Left ventricle myocardium superior (tissue), 1 donor: ENCODE results near the gene GPC6. TPM values are rescaled to one million over a fixed set of nuclear protein-coding genes. Genes with fewer than 3 reads are reported as not detected.
A peak's percentile ranks its signal among the peaks of the same experiment; 100 is the strongest.
"Not testable (repeated sequence)": the region's sequence is repeated elsewhere in the genome, so short reads cannot be mapped to it uniquely, and the experiment has no call there.

Experiments
- ATAC-seq: fragments of 200-7000 bp; cut with Tn5 transposase; one replicate; pipeline ENCODE4 v1.9.1; 2020; ENCODE audit warnings: mild to moderate bottlenecking, moderate library complexity
- DNase-seq: peaks from one replicate; pipeline ENCODE4 v3.0.0-alpha.2; 2020
- intact Hi-C: fragments of 100-400 bp; cut with micrococcal nuclease; formaldehyde crosslinking; loops from one replicate; pipeline ENCODE4 v1.11.0; 2022
- total RNA-seq: library from RNA; stranded (reverse); fragmentation: NEBNext Ultra II Directional; extraction: Animal tissue kit (Norgen Biotek cat#: 25700); gene quantifications from one replicate; pipeline ENCODE4 v1.2.1, GENCODE V29; 2021
- donor health status: DM: no; HTN: yes; CAD: no; lungs with severe emphysema.

GPC6 gene
- total RNA-seq, 1 donor from 2014 or later: 1.6 TPM

DNA sequence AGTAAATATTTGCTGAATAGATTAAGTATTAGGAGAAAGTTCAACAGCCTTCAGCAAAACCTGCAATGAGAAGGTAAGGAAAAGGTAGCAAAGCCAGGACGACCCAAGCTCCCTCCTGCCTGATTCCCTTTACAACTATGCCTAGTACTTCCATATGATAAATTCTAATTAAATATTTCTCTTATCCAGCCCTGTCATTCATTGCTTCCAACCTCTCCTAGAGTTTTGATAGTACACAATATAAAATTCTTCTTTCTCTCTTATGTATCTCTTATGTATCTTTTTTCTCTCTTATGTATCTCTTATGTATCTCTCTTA lies 1065.7 kb downstream of the GPC6 start:
- DNase-seq (no peak), ATAC-seq (no peak)
- intact Hi-C loops: no loop called here

DNA sequence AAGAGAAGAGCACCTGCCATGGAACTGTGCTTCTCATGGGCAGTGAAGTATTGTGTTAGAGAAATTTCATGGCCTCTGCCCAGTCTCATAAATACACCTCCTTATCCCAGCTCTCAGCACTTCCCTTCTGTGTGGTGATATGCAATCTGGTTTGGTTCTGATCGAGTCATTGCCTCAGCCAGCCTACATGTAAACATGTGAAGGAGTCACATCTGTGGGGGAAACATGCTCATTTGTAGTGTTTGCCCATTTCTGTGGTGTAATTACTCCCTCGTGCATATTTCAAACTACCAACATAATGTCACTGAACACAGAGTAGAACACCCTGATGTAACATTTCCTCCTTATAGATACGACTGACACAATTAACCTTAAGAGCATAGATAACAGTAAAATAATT lies 1069.9 kb downstream of the GPC6 start:
- ATAC-seq (no peak), DNase-seq (no peak)
- intact Hi-C loops: no loop called here

DNA sequence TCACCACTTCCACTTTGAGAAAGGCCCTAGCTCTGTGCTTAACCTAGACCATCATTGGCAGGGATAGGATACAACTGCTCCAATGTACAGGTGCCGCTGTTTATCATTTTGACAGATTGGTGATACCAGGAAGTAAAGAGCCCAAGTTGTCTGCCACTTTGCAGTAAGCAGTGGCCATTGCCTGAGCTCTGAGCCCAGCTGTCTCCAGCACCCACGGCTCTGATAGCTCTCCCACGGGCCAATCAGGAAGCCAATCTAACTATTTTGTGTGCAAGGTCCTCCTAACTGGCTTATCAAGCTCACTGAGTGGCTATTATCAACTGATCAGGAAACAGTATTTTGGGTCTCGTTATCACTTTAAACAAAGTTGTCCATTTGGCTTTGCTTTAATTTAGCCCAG lies 1071.7 kb downstream of the GPC6 start:
- DNase-seq (no peak), ATAC-seq (no peak)
- intact Hi-C loops: no loop called here

DNA sequence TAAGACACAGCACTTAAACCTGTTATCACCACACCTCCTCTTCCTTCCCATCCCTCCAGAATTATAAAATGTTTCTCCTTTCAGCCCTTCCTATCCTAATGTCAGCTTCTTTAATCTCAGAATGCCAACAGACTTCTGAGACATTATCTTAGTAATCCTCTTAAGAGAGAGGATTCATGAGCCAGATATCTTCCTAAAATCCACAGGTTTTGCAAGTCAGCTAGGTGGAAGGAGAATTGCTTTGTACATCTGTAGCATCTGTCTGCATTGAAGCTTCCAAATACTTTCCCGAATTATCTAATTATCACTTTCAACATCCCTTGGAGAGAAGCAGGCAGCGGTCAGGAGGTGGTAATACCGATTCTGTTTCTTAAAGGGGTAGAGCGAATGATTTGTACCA lies 1073.8 kb downstream of the GPC6 start:
- ATAC-seq (no peak), DNase-seq (no peak)
- intact Hi-C loops: no loop called here

DNA sequence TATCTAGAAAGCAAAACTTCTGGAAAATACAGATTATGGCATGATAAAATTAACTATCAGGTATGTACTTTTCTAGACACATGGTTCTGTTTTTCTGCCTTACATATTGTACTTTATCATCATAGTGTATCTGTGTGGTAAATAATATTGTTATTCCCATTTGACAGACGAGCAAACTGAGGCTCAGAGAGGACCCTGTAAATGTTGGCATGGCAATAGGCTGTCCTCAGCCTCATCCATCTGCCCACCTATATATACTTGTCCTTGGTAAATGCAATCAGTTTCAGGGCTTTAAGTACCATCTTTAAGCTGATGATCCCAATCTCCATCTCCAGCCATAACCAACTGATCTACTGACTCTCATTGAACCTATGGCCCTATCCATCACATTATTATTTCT lies 1074.9 kb downstream of the GPC6 start:
- DNase-seq (no peak), ATAC-seq (no peak)
- intact Hi-C loops: no loop called here

DNA sequence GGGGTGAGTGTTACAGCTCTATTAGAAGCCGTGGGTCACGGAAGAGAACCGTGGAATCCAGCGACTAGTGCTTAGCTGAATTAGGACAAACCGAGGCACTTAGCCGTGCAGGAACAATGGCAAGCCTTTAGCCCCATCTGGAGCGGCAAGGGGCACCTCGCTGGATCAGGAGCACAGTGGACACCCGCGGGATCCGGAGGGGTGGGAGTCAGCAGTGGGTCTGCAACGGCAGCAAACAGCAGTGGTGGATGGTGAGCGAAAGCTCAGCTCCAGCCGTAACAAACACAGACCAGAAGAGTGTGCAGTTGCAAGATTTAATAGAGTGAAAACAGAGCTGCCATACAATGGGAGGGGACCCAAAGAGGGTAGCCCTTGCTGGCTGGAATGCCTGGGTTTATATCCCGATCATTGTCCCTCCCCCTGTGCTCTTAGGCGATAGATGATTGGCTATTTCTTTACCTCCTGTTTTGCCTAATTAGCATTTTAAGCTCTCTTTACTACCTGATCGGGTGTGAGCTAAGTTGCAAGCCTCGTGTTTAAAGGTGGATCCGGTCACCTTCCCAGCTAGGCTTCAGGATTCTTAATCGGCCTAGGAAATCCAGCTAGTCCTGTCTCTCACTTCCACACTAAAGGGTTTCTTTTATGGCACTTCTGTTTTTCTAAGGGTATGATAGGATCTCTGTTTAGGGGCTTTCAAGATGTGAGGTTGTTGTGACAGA lies 1076.4 kb downstream of the GPC6 start:
- ATAC-seq, DNase-seq, intact Hi-C loops: not testable (repeated sequence)

DNA sequence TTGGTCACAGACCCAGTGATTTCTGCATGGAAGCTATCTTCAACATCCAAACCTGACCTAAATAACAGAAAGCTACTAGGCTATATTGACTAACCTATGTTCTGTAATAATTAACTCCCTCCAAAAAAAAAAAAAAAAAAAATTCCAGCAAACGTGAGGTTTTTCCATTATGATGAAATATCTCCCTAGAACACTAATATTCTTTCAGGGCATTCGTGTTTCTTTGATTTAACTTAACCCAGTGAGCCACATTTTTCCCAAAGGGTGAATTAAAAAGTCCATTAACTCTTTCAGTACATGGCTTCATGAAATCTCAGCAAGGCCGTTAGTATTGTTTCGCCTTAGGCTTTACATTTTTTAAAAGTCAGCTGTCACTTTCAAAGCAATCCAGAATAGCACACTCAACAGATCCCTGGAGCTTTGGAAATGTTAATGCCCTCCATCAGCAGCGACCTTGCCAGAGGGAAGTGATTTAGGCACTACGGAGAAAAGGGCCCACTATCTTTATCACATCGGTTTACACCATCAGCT lies 1077.1 kb downstream of the GPC6 start:
- ATAC-seq: no peak
- intact Hi-C loops: no loop called here
- no peak for DNase-seq

DNA sequence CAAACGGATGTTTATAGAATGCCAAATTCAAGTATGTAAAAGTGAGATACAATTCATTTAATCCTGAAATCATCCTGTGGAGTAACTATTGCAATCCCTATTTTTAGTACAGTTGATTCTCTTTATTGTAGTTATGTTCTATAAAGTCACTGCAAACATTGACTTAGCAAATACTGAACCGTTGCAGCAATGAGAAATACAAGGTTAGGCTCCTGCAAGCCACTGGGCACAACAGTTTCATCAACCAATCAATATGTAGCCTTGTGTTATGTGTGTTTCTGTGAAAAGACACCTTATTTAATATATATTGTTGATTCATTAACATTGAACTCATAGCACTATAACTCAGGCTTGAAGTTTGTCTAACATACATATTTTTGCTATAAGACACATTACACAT lies 1078.4 kb downstream of the GPC6 start:
- intact Hi-C loops: no loop called here
- DNase-seq: no peak
- ATAC-seq: no peak

DNA sequence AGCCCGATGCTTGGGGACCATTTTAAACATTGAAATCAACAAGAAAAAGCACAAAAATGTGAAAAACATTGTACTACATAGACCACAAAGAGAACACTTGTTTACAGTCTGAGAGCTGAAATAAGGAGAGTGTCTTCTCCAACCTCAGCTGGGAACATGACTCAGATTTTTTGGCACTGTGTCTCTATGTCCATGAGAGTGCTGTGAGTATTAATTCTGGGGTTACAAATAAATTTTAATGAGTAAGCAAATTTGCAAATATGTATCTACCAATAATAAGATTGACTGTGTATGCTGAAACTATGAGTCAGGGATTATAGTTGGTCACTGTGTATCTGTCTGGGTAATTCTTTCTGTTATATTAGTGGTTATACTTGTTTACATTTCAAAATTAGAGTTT lies 1078.9 kb downstream of the GPC6 start:
- no peak for DNase-seq
- ATAC-seq: peak; percentile 85
- intact Hi-C loops: no loop called here

DNA sequence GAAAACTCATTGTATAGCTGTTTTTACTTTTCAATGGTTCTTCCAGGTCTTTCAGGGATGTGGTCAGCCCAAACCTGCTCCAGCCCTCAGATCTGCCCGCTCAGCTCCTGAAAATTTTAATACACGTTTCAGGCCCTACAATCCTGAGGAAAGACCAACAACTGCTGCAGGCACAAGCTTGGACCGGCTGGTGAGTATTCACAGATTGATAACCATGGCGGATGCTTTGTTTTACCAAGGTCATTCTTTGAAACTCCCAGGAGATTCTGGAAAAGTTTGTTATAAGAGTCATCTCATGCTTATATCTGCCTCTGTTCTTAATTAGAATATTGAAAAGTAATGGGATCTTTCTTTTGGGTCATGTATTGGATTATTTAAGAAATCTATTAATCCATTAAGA lies 1079.3 kb downstream of the GPC6 start:
- intact Hi-C loops: no loop called here
- no peak for DNase-seq
- no peak for ATAC-seq

DNA sequence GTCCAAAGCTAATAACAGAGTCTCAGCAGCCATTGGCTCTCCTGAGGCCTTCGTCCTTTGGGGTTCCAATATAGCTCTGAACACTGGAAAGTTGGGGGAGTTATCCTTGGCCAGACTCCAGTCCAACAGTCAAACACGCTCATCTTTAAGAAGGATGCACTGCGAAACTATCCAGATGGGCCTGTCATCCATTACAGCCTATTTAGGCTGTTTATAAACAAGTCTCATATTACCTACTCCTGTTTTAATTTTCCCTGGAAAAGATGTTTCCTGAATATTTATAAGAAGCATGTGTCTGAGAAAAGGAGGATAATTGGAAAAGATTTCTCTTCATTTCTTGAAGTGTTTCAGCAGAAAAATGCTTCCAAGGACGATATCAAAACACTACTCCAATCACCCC lies 1082.2 kb downstream of the GPC6 start:
- intact Hi-C loops: no loop called here
- no peak for DNase-seq
- ATAC-seq: no peak

DNA sequence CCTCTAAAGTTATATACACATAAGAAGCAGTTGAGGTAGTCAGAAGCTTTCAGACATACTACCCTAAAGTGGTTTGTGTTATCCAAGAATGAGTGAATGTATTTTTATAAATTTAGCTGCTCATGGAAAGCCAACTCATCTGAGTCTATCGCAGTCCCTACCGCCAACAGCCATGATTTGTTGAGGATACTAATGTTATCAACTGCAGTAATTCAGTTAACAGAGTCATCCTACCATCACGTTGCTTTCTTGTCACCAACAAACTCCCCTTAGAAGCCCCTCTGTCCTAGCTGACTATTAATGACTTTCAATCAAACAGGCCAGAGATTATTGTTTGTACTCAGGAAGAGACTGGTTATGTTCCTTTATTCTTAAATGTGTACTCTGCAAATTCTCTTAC lies 1083.0 kb downstream of the GPC6 start:
- intact Hi-C loops: no loop called here
- DNase-seq (no peak), ATAC-seq (no peak)

DNA sequence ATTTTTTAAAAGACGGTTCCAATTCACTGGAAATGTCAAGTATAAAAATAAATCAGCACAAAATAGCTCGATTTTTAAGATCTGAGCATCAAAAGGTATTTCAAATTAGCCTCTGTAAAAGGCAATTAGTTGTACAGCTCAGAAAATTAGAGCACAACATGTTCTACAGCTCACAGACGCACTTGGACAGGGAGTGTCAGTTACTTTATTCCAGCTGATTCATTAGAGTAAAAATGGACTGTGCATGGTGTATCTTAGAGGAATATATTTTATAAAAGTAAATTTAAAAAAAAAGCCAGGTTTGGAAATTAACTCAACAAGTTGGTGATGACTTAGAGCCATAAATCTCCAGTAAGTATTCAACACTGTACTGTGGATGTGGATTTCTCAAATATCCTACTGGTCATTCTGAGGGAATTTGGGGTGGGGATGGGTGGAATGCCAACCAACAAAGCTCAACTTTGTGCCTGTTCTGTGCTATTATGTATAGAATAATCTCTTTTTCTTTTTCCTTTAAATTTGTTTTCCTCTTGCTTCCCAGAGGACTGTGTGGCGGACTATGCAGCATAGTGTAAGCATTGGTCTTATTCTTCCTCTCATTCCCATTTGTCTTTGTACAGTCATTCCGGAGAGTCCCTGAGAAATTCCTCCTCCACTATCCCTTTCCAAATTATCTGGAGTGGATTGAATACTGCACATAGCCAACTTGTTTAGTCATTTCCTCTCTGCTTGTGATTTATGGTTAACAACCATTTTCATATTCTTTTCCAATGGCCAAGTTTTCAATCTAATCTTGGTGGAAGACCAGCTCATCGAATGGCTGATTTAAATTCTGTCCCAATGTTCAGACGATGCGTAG lies 1083.6 kb downstream of the GPC6 start:
- DNase-seq (no peak), ATAC-seq (peak; percentile 70)
- intact Hi-C loops: no loop called here

DNA sequence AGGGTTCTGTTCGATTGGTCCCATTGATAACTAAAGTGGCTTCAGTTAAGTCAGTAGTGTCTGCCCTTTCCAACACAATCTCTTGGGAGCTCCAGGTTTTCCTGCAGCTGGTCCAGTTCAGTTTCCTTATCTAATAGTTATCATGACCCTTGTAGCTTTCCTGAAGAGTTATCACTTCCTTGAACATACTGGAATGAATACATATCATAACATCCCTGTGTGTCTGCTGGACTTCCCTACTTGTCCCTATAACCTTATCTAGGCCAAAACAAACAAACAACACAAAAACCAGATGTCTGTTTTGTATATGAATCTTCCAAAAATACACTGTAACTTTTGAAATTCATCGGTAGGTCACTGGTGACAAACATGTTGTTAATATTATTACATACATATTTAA lies 1085.3 kb downstream of the GPC6 start:
- ATAC-seq (no peak), DNase-seq (no peak)
- intact Hi-C loops: no loop called here

DNA sequence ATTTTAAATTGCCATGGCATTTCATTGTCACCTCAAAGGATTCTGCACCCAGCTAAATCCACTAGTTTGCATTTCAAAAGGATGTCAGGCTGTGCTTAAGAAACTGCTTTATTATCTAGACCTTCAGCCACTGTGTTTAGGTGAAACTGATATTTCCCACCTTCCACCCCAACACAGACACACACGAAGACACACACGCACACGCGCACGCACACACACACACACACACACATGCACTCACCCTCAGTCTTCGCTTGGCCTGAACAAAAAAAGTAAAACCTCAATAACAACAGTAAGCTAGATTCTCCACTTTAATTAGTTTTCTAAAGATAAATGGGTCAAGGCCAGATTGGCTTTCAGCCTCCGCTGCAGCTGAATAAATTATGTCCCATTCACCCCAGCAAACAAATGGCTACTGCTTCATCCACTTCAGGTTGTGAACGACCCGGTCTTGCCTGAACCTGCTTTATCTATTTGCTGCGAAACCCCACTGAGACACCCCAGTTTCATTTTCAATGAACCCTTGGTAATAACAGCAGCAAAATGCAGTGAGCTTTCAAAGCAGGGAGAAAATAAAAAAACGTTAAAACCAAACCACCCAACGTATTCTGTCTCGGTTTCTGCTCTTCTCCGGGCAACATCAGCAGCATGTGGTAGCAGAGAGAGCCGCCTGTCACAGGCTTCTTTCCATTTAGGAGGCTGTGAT lies 1086.1 kb downstream of the GPC6 start:
- intact Hi-C loops: no loop called here
- ATAC-seq: peak; percentile 23
- DNase-seq: no peak

DNA sequence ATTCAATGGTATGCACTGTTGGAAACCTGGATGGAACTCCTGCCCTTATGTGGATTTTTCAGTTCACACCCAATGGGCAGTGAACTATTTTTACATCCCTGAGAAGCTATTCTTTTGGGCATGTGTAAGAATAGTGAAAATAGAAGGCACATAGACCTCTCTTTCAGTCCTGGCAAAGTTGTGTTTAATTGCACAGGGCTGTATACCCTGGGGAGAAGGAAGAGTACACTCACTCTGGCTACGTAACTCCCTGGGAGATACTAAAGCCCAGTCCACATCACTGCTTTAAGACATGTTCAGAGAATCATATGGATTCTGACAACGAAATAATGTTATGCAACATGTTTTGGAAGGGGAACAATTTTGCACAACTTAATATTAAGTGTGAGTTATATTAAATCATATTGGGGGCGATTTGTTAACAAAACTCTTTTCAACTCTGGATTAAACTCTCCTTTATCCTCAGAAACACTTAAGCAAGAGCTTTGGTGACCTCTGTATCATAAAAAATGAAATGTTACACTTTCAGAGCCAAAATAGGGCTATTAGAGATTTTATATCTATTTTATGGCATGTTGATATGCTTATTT lies 1086.8 kb downstream of the GPC6 start:
- DNase-seq (no peak), ATAC-seq (peak; percentile 46)
- intact Hi-C loops: no loop called here

DNA sequence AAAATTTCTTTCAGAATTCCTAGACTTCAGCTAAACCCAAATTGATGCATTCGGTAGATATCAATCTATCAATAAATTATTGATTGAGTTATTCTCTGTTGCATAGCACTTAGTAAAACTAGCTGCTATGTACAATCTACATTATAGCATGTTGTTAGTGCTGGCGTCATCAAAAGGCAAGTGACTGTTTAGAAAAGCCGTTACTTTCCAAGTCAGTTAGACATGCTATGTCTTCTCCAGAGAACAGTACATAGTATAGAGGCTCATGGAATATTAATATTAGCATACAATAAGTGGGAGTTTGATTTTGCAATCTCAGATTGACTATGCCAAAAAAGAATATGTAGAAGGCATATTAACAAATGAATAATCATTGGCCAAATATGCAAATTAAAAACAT lies 1087.3 kb downstream of the GPC6 start:
- ATAC-seq (no peak), DNase-seq (no peak)
- intact Hi-C loops: no loop called here

DNA sequence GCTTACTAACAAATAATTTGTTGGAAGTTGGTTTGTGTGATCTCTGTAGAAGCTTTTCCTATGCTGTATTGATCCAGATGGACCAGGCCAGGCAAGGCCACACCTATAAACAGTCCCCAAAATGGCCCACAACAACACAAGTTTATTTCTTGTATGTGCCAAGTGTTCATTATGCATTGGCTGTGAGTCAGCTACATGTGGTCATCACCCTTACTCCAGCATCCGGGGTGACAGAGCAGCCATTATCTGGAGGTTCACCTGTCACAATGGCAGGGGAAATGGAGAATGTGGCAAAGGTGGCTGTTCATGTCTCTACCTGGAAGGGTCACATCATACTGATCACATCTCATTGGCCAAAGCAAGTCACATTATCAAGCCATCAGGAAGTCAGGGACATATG lies 1088.6 kb downstream of the GPC6 start:
- intact Hi-C loops: no loop called here
- ATAC-seq (no peak), DNase-seq (no peak)

DNA sequence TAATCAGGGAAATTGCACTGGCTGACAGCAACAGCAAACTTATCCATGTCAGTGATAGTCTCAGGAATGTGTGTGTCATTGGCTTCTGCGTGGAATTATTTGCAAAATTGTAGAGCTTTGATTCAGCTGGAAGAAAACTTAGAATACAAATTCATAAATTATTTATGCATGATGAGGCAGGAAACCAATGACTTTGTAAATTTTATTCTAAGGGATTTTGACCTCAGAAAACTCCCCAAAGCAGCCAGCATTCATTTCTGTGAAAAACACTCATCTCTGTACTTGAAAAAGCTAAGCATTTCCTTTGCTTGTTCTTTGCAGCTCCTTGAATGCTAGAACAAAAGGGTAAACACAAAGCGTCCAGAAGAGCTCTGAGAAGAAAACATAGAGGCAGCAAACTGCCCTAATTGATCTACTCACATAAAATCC lies 1090.5 kb downstream of the GPC6 start:
- intact Hi-C loops: no loop called here
- ATAC-seq (no peak), DNase-seq (no peak)

DNA sequence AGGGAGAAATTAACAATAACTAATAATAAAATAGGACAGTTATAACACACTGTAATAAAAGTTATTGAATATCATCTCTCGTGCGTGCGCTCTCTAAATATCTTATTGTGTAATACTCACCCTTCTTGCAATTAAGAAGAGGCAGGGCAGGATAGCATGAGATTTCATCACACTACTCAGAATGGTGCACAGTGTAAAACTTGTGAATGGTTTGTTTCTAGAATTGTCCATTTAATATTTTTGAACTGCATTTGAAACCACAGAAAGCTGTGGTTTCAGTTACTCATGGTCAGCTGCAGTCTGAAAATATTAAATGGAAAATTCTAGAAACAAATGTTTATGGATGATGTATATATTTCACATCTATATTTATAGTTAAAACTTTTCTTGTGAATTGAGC lies 1091.8 kb downstream of the GPC6 start:
- no peak for ATAC-seq
- intact Hi-C loops: no loop called here
- DNase-seq: no peak
